Cardiac muscle cell (in vitro differentiated cells and primary cell): ENCODE data around the gene ZAP70. TPM values are rescaled to one million over a fixed set of nuclear protein-coding genes. Genes with fewer than 3 reads are reported as not detected.

Experiments
- DNase-seq, 2 donors: peaks; one replicate each; pipeline versions ENCODE4 v3.0.0 to v3.0.0-alpha.2; 2010 to 2017; ENCODE audit warnings: low read depth in 1 of 2, low spot score in 1 of 2
- H3K27ac ChIP-seq: fragments of 200-600 bp; sonication (generic); 2 replicates; pipeline ENCODE4 v1.5.1; 2016
- H3K27me3 ChIP-seq: fragments of 200-600 bp; sonication (generic); 2 replicates; pipeline ENCODE4 v1.6.0; 2016; ENCODE audit warnings: control low read depth
- H3K36me3 ChIP-seq: fragments of 200-600 bp; sonication (generic); 2 replicates; pipeline ENCODE4 v1.5.1; 2016; ENCODE audit warnings: control low read depth
- H3K4me1 ChIP-seq: fragments of 200-600 bp; sonication (generic); 2 replicates; pipeline ENCODE4 v1.8.1; 2017; ENCODE audit warnings: low read depth, mild to moderate bottlenecking, mixed run types
- H3K4me3 ChIP-seq: fragments of 200-600 bp; sonication (generic); 2 replicates; pipeline ENCODE4 v1.5.1; 2016; ENCODE audit warnings: mild to moderate bottlenecking
- H3K9me3 ChIP-seq: fragments of 200-600 bp; sonication (generic); 2 replicates; pipeline ENCODE4 v1.5.1; 2017; ENCODE audit warnings: low read depth, mild to moderate bottlenecking, control low read depth
- CTCF ChIP-seq: IDR thresholded peaks from 2 replicates; pipeline ENCODE4 v1.5.1; 2012; ENCODE audit warnings: low read depth, mild to moderate bottlenecking, low read length
- polyA plus RNA-seq: library from polyadenylated mRNA; unstranded; fragments of >200 nt; fragmentation: Nextera tagmentation; extraction: Ambion mirVana; gene quantifications from 2 replicates; pipeline ENCODE4 v1.2.1, GENCODE V29; 2016
- total RNA-seq: library from RNA; depleted of rRNA; stranded (reverse); fragments of >200 nt; gene quantifications from 2 replicates; pipeline ENCODE4 v1.2.3, GENCODE V29; 2016

ZAP70 gene
- total and polyA plus RNA-seq, 2 experiments from 2014 or later, result 3.5 to 7.3 TPM

GRCh38 chr2:97734061-97735051, 21.0 kb downstream of the ZAP70 start:
- Histone ChIP-seq H3K9me3 (no peaks in the 10 kb centered on the region), H3K36me3 (no peaks in the 10 kb centered on the region), H3K4me1 (no peaks in the 10 kb centered on the region), H3K27ac (no peak overlapping the region), H3K27me3 (no peaks in the 10 kb centered on the region), H3K4me3 (no peak overlapping the region)
- TF ChIP-seq CTCF, result no peak
- no peak for DNase-seq

- Histone ChIP-seq H3K9me3 (no peaks in the 10 kb centered on the region), H3K27ac (no peak overlapping the region), H3K36me3 (no peaks in the 10 kb centered on the region), H3K4me1 (no peaks in the 10 kb centered on the region), H3K27me3 (no peaks in the 10 kb centered on the region), H3K4me3 (no peak overlapping the region)
- DNase-seq, result no peak
- TF ChIP-seq CTCF, result no peak
Measured at GRCh38 chr2:97735161-97735561, 21.8 kb downstream of the ZAP70 start.

- no peak overlapping the region for H3K4me3 ChIP-seq
- H3K4me1 ChIP-seq, result no peaks in the 10 kb centered on the region
- H3K36me3 ChIP-seq, result no peaks in the 10 kb centered on the region
- no peak for DNase-seq
- no peaks in the 10 kb centered on the region for H3K27me3 ChIP-seq
- H3K27ac ChIP-seq, result no peak overlapping the region
- H3K9me3 ChIP-seq, result no peaks in the 10 kb centered on the region
- no peak for TF ChIP-seq CTCF
Measured at GRCh38 chr2:97736185-97736584, 22.8 kb downstream of the ZAP70 start.

GRCh38 chr2:97736608-97737330, 23.4 kb downstream of the ZAP70 start:
- H3K4me1 ChIP-seq, result no peaks in the 10 kb centered on the region
- DNase-seq, result no peak
- H3K9me3 ChIP-seq, result no peaks in the 10 kb centered on the region
- TF ChIP-seq CTCF, result no peak
- no peaks in the 10 kb centered on the region for H3K36me3 ChIP-seq
- H3K4me3 ChIP-seq, result no peak overlapping the region
- no peaks in the 10 kb centered on the region for H3K27me3 ChIP-seq
- no peak overlapping the region for H3K27ac ChIP-seq

- Histone ChIP-seq H3K36me3 (no peaks in the 10 kb centered on the region), H3K9me3 (no peaks in the 10 kb centered on the region), H3K4me1 (no peaks in the 10 kb centered on the region), H3K27ac (no peak overlapping the region), H3K27me3 (no peaks in the 10 kb centered on the region), H3K4me3 (no peak overlapping the region)
- TF ChIP-seq CTCF, result no peak
- DNase-seq, result no peak
Measured at GRCh38 chr2:97737421-97738178, 24.2 kb downstream of the ZAP70 start.
